PC-9 (cell line): Measurements from ENCODE around the gene GLT1D1. TPM values are rescaled to one million over a fixed set of nuclear protein-coding genes. Genes with fewer than 3 reads are reported as not detected.

ENCODE experiments used
- BruUV-seq: library from RNA; stranded (reverse); fragments of 400-500 nt; replicated peaks from 2 replicates; lab custom pipeline; 2021; lab: Mats Ljungman, UMichigan
- CTCF ChIA-PET: fragments of 300-600 bp; sonication (Branson Sonifier 250); formaldehyde crosslinking; loops from one replicate; lab custom pipeline; 2022; ENCODE audit warnings: antibody characterized with exemption; lab: Charles Lee
- POLR2A ChIA-PET: fragments of 300-600 bp; sonication (Branson Sonifier 250); formaldehyde crosslinking; loops from one replicate; lab custom pipeline; 2022; ENCODE audit warnings: antibody characterized with exemption; ENCODE audit not compliant: unreplicated experiment; lab: Charles Lee
- DNase-seq, 2 experiments: peaks; one replicate each; pipeline versions ENCODE4 v3.0.0 to v3.0.0-alpha.2; 2015 to 2022; ENCODE audit warnings: mixed read lengths in 1 of 2
- H2AFZ ChIP-seq: fragments of 200-600 bp; sonication (generic); 2 replicates; pipeline ENCODE4 v1.8.1; 2017; ENCODE audit warnings: antibody characterized with exemption
- H3F3A ChIP-seq: fragments of 200-600 bp; sonication (generic); 2 replicates; pipeline ENCODE4 v1.8.1; 2017; ENCODE audit warnings: antibody characterized with exemption, mild to moderate bottlenecking, low read depth; ENCODE audit not compliant: insufficient read depth
- H3K27ac ChIP-seq: fragments of 200-600 bp; sonication (generic); 2 replicates; pipeline ENCODE4 v1.6.1; 2016; ENCODE audit warnings: mixed run types
- H3K27me3 ChIP-seq: fragments of 200-600 bp; sonication (generic); 2 replicates; pipeline ENCODE4 v1.6.1; 2016; ENCODE audit warnings: low read depth, mixed run types; ENCODE audit not compliant: insufficient read depth
- H3K36me3 ChIP-seq: fragments of 200-600 bp; sonication (generic); 2 replicates; pipeline ENCODE4 v1.6.1; 2016; ENCODE audit warnings: low read depth, mixed run types
- H3K4me1 ChIP-seq: fragments of 200-600 bp; sonication (generic); replicated peaks from 2 replicates; pipeline ENCODE4 v1.6.1; 2016; ENCODE audit warnings: mixed run types; ENCODE audit not compliant: insufficient read depth
- H3K4me2 ChIP-seq: fragments of 200-600 bp; sonication (generic); 2 replicates; pipeline ENCODE4 v1.6.1; 2017; ENCODE audit warnings: mixed run types
- H3K4me3 ChIP-seq: fragments of 200-600 bp; sonication (generic); 2 replicates; pipeline ENCODE4 v1.6.1; 2016; ENCODE audit warnings: mixed run types
- H3K79me2 ChIP-seq: fragments of 200-600 bp; sonication (generic); 2 replicates; pipeline ENCODE4 v1.6.1; 2017; ENCODE audit warnings: low read depth, mixed run types
- H3K9me2 ChIP-seq: fragments of 200-600 bp; sonication (generic); 2 replicates; pipeline ENCODE4 v1.8.1; 2017; ENCODE audit warnings: mild to moderate bottlenecking; ENCODE audit not compliant: insufficient read depth
- H3K9me3 ChIP-seq: fragments of 200-600 bp; sonication (generic); 2 replicates; pipeline ENCODE4 v1.8.1; 2016; ENCODE audit warnings: low read depth; ENCODE audit not compliant: insufficient read depth
- H4K20me1 ChIP-seq: fragments of 200-600 bp; sonication (generic); 2 replicates; pipeline ENCODE4 v1.8.1; 2017; ENCODE audit not compliant: insufficient read depth
- CTCF ChIP-seq: fragments of 200-600 bp; sonication (generic); conservative IDR thresholded peaks from 2 replicates; pipeline ENCODE4 v1.6.1; 2017; ENCODE audit warnings: mixed run types, antibody characterized with exemption, mild to moderate bottlenecking, moderate library complexity
- EZH2 ChIP-seq: fragments of 200-600 bp; sonication (generic); IDR thresholded peaks from 2 replicates; pipeline ENCODE4 v1.8.0; 2017; ENCODE audit warnings: antibody characterized with exemption, low read depth
- intact Hi-C: fragments of 100-400 bp; cut with micrococcal nuclease; formaldehyde crosslinking; loops from one replicate; pipeline ENCODE4 v1.10.0; 2022; ENCODE audit not compliant: unreplicated experiment
- total RNA-seq: library from RNA; stranded (reverse); gene quantifications from 2 replicates; pipeline ENCODE4 v1.2.3, GENCODE V29; 2021

The GLT1D1 gene
- total RNA-seq, 1 experiment from 2014 or later: not detected

DNA sequence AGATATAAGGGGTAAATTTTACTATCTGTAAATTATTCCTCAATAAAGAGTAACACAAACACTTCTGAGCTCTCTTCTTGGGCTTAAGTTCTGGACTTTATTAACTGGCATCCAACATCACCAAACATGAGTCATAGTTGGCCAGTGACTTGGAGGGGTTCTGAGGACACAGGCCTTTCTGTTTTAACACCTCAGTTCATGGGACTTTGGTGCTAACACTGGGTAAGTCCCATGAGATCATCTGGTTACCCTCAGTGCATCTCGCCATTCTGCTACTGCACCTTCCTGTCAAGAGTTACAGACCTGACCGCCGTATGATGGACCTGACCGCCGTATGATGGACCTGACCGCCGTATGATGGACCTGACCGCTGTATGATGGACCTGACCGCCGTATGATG lies 39.4 kb upstream of the GLT1D1 start:
- TF ChIP-seq EZH2: no peak
- TF ChIP-seq CTCF: no peak
- intact Hi-C loops: no loop called here
- H3K27ac ChIP-seq: no peak overlapping the region
- CTCF ChIA-PET: no interaction called here
- H3K9me3 ChIP-seq: no peaks in the 10 kb centered on the region
- no peak overlapping the region for H2AFZ ChIP-seq
- H3K9me2 ChIP-seq: no peaks in the 10 kb centered on the region
- no peaks in the 10 kb centered on the region for H3K36me3 ChIP-seq
- no peak overlapping the region for H3K4me3 ChIP-seq
- no peaks in the 10 kb centered on the region for H3K27me3 ChIP-seq
- no peak overlapping the region for H3K4me2 ChIP-seq
- H3K79me2 ChIP-seq: peaks cover 42% of the 10 kb centered on the region
- no peaks in the 10 kb centered on the region for H3K4me1 ChIP-seq
- no peaks in the 10 kb centered on the region for H3F3A ChIP-seq
- H4K20me1 ChIP-seq: peaks cover 31% of the 10 kb centered on the region
- no peak for DNase-seq
- BruUV-seq: no TSS peak
- POLR2A ChIA-PET: no interaction called here

DNA sequence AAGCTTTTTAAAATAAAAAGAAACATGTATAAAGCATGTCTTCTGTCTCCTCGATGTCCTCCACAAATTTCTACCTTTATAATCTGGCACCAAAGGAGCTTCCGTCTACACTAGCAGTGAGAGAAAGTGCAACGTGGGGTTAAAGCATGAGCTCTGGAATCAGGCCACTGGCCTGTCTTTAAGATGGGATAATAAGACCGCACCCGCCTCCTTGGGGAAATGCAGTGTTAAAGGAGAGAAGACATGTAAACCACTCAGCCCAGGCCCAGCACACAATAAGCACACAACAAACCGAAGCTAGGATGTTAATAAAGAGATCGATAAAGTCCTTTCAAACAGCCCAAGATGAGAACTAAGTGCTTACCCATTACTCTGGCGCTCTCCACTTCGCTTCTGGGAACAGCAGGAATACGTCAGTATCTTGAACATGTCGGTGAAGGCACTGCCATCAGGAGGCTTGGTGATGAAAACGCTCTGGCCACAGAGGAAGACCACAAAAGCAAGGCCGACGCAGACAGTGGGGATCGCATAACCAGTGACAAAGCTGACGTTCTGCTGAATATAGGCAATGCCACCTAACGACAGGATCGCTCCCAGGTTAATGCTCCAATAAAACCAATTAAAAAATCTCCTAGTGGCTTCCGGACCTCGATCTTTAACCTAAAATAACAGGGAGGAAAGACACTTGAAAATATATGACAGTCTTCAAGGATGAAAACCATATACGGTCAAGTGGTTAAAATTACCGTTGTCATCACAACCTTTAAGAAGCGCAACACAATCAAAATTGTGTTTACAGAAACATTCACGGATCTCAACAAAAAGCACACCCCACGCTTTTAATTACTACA lies 38.6 kb upstream of the GLT1D1 start:
- no peak for DNase-seq
- Histone ChIP-seq H3K9me2 (no peaks in the 10 kb centered on the region), H2AFZ (no peak overlapping the region), H3K27ac (no peak overlapping the region), H3K9me3 (no peaks in the 10 kb centered on the region), H3K4me2 (no peak overlapping the region), H3K4me3 (no peak overlapping the region), H3K4me1 (no peaks in the 10 kb centered on the region), H4K20me1 (peaks cover 35% of the 10 kb centered on the region), H3K79me2 (peaks cover 50% of the 10 kb centered on the region), H3K36me3 (no peaks in the 10 kb centered on the region), H3F3A (no peaks in the 10 kb centered on the region), H3K27me3 (no peaks in the 10 kb centered on the region)
- intact Hi-C loops: no loop called here
- BruUV-seq: no TSS peak
- CTCF ChIA-PET: no interaction called here
- POLR2A ChIA-PET: no interaction called here
- TF ChIP-seq EZH2 (no peak), CTCF (no peak)

- intact Hi-C loops: no loop called here
- no peaks in the 10 kb centered on the region for H3F3A ChIP-seq
- peaks cover 62% of the 10 kb centered on the region for H3K79me2 ChIP-seq
- CTCF ChIA-PET: no interaction called here
- DNase-seq: no peak
- H3K9me2 ChIP-seq: no peaks in the 10 kb centered on the region
- TF ChIP-seq EZH2 (no peak), CTCF (no peak)
- BruUV-seq: no TSS peak
- H3K36me3 ChIP-seq: no peaks in the 10 kb centered on the region
- no peaks in the 10 kb centered on the region for H3K4me1 ChIP-seq
- no peak overlapping the region for H3K4me2 ChIP-seq
- POLR2A ChIA-PET: no interaction called here
- H2AFZ ChIP-seq: no peak overlapping the region
- no peaks in the 10 kb centered on the region for H3K27me3 ChIP-seq
- peaks cover 32% of the 10 kb centered on the region for H4K20me1 ChIP-seq
- no peaks in the 10 kb centered on the region for H3K9me3 ChIP-seq
- H3K27ac ChIP-seq: no peak overlapping the region
- no peak overlapping the region for H3K4me3 ChIP-seq
These were observed 37.3 kb upstream of the GLT1D1 start for GRCh38 chr12:128815779-128816642.
